Skin epidermis (tissue), 12 donors: ENCODE results near the gene MED25.

Source experiments
- H3K27ac ChIP-seq, 21 experiments: fragments of 200-600 bp; sonication (generic) in 11 of 21; one replicate each; pipeline ENCODE4 v1.5.0; 2020; ENCODE audit warnings: mild to moderate bottlenecking in 3 of 21, inconsistent platforms in 2 of 21, moderate library complexity in 2 of 21
- H3K4me3 ChIP-seq, 7 experiments: fragments of 200-600 bp; sonication (generic) in 2 of 7; one replicate each; pipeline ENCODE4 v1.5.0; 2020; ENCODE audit warnings: inconsistent platforms in 2 of 7, mild to moderate bottlenecking in 2 of 7, moderate library complexity in 1 of 7

The MED25 gene

GRCh38 chr19:49811328-49811727 is 6.8 kb upstream of the MED25 start:
- H3K4me3 ChIP-seq, result no peak overlapping the region
- H3K27ac ChIP-seq, result no peak overlapping the region

GRCh38 chr19:49812452-49812996 is 5.6 kb upstream of the MED25 start:
- Histone ChIP-seq H3K27ac (peak overlapping the region in 20 of 21 experiments; percentile 73 to 95 (median 86)), H3K4me3 (peak overlapping the region; percentile 44 to 73 (median 59))

GRCh38 chr19:49812997-49813861 is 4.9 kb upstream of the MED25 start, which contains the start of gene FUZ:
Gene FUZ, minus strand, starts transcription at chr19:49813292. Its CDS starts 186 bp downstream, at chr19:49813106.
- H3K4me3 ChIP-seq, result peak within 1 kb of the TSS; percentile 44 to 73 (median 59)
- H3K27ac ChIP-seq, result peak within 1 kb of the TSS in 20 of 21 experiments; percentile 73 to 95 (median 86)

GRCh38 chr19:49814010-49814409 is 4.1 kb upstream of the MED25 start:
- peak overlapping the region in 1 of 7 experiments; percentile 73 for H3K4me3 ChIP-seq

GRCh38 chr19:49816590-49816989 is 1.5 kb upstream of the MED25 start:
- Histone ChIP-seq H3K4me3 (no peak overlapping the region), H3K27ac (peak overlapping the region in 18 of 21 experiments; percentile 7 to 99 (median 94))

More at GRCh38 chr19:49814010-49814409, 4.1 kb upstream of the MED25 start:
- peak overlapping the region in 17 of 21 experiments; percentile 76 to 95 (median 86) for H3K27ac ChIP-seq

GRCh38 chr19:49818649-49819370 is 721 bp downstream of the MED25 start:
- Histone ChIP-seq H3K27ac (peak overlapping the region; percentile 52 to 99 (median 94)), H3K4me3 (peak overlapping the region; percentile 71 to 89 (median 86))

- peak overlapping the region in 5 of 7 experiments; percentile 71 to 88 (median 84) for H3K4me3 ChIP-seq
- peak overlapping the region in 6 of 21 experiments; percentile 84 to 96 (median 92) for H3K27ac ChIP-seq
Measured at GRCh38 chr19:49819452-49820115, 1.5 kb downstream of the MED25 start.

- Histone ChIP-seq H3K27ac (no peak overlapping the region), H3K4me3 (no peak overlapping the region)
Measured at GRCh38 chr19:49820125-49820524, 2.0 kb downstream of the MED25 start.

- Histone ChIP-seq H3K4me3 (no peak overlapping the region), H3K27ac (no peak overlapping the region)
Measured at GRCh38 chr19:49823472-49823871, 5.4 kb downstream of the MED25 start.

GRCh38 chr19:49824662-49825061 is 6.6 kb downstream of the MED25 start:
- no peak overlapping the region for H3K27ac ChIP-seq
- H3K4me3 ChIP-seq, result no peak overlapping the region

- Histone ChIP-seq H3K27ac (no peak overlapping the region), H3K4me3 (no peak overlapping the region)
Measured at GRCh38 chr19:49827034-49827433, 8.9 kb downstream of the MED25 start.

- Histone ChIP-seq H3K4me3 (no peak overlapping the region), H3K27ac (no peak overlapping the region)
Measured at GRCh38 chr19:49829200-49829599, 11.1 kb downstream of the MED25 start.

- no peak overlapping the region for H3K27ac ChIP-seq
- no peak overlapping the region for H3K4me3 ChIP-seq
Measured at GRCh38 chr19:49829721-49830120, 11.6 kb downstream of the MED25 start.

GRCh38 chr19:49830766-49831165 is 12.7 kb downstream of the MED25 start:
- Histone ChIP-seq H3K4me3 (no peak overlapping the region), H3K27ac (no peak overlapping the region)

GRCh38 chr19:49831592-49831991 is 13.5 kb downstream of the MED25 start:
- no peak overlapping the region for H3K4me3 ChIP-seq
- no peak overlapping the region for H3K27ac ChIP-seq

GRCh38 chr19:49832556-49832955 is 14.5 kb downstream of the MED25 start:
- Histone ChIP-seq H3K4me3 (no peak overlapping the region), H3K27ac (no peak overlapping the region)

GRCh38 chr19:49833599-49833998 is 15.5 kb downstream of the MED25 start:
- H3K4me3 ChIP-seq, result no peak overlapping the region
- no peak overlapping the region for H3K27ac ChIP-seq

GRCh38 chr19:49835562-49835961 is 17.5 kb downstream of the MED25 start:
- no peak overlapping the region for H3K27ac ChIP-seq
- no peak overlapping the region for H3K4me3 ChIP-seq

- no peak overlapping the region for H3K4me3 ChIP-seq
- no peak overlapping the region for H3K27ac ChIP-seq
Measured at GRCh38 chr19:49836176-49837008, 18.3 kb downstream of the MED25 start.
